Measurements from ENCODE around the gene EDDM13. TPM values are rescaled to one million over a fixed set of nuclear protein-coding genes. Genes with fewer than 3 reads are reported as not detected.

EDDM13 gene
- total RNA-seq, 1 donor from 2014 or later, result 1.3 TPM

DNA sequence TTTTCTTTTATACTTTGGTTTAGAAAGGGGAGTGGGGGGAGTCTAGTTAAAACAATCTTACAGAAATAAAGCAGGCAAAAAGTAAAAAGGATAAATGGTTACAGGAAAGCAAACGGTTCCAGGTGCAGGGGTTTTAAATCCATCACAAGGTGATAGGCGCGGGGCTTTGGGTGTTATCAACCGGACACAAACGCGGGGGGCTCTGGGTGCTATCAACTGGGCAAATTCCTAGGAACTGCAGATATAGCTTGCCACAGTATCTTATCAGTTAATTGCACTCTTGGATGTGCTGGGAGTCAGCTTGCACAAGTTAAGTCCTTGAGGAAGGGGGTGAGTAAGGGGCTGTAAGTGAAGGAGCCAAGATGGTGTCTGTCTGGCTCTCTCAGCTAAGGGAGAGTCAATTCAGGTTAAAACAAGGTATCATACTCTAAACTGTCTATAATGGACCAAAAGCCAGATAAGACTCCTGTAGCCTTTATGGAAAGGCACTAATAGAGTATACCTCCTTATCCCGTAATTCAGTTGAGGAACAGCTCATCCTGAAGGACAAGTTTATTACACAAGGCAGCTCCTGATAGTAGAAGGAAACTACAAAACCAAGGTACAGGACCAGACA lies 74.7 kb downstream of the EDDM13 start:
- Histone ChIP-seq H3K27ac (no peak overlapping the region), H3K9me3 (no peaks in the 10 kb centered on the region), H3K36me3 (no peaks in the 10 kb centered on the region), H3K4me1 (no peaks in the 10 kb centered on the region), H3K27me3 (ENCODE audit: low read depth) (no peaks in the 10 kb centered on the region), H3K4me3 (no peak overlapping the region)
- DNase-seq (no peak), ATAC-seq (no peak)
- no peak for TF ChIP-seq CTCF (IDR thresholded peaks at IDR 0.05)
- intact Hi-C loops (cut with DNase I), result no loop called here

DNA sequence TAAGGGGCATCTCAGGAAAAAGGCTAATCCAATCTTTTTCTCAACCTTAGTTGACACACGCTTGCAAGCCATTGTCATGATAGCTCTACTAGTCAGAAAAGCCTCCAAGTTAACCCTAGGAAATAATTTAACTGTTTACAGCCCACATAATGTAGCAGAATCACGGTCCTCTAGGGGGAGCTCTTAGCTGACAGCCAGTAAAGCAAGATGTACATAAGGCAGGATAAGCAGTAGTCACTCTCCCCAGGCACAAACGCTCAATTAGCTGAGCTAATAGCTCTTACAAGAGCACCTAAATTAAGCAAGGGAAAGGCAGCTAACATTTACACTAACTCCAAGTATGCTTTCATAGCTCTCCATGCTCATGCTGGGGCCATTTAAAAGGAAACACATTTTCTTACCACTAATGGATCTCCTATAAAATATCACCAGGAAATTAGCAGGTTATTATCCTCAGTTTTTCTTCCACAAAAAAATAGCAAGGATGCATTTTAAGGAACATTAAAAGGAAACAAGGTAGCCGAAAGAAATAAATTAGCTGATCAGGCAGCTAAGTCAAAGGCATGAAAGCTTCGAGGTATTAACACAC lies 75.8 kb downstream of the EDDM13 start:
- no peak overlapping the region for H3K4me3 ChIP-seq
- intact Hi-C loops (cut with DNase I), result no loop called here
- H3K27me3 ChIP-seq (ENCODE audit: low read depth), result no peaks in the 10 kb centered on the region
- H3K9me3 ChIP-seq, result no peaks in the 10 kb centered on the region
- H3K36me3 ChIP-seq, result no peaks in the 10 kb centered on the region
- ATAC-seq, result no peak
- H3K27ac ChIP-seq, result no peak overlapping the region
- TF ChIP-seq CTCF (IDR thresholded peaks at IDR 0.05), result peak; percentile 24
- H3K4me1 ChIP-seq, result no peaks in the 10 kb centered on the region
- no peak for DNase-seq

- H3K27me3 ChIP-seq (ENCODE audit: low read depth), result no peaks in the 10 kb centered on the region
- no peak overlapping the region for H3K27ac ChIP-seq
- H3K9me3 ChIP-seq, result no peaks in the 10 kb centered on the region
- ATAC-seq (peak in 1 of 2 donors; percentile 67), DNase-seq (no peak)
- no peaks in the 10 kb centered on the region for H3K4me1 ChIP-seq
- no peak overlapping the region for H3K4me3 ChIP-seq
- TF ChIP-seq CTCF (IDR thresholded peaks at IDR 0.05), result peak; percentile 87
- intact Hi-C loops (cut with DNase I), result no loop called here
- no peaks in the 10 kb centered on the region for H3K36me3 ChIP-seq
These were observed 78.0 kb downstream of the EDDM13 start for GRCh38 chr19:56350416-56351045.

DNA sequence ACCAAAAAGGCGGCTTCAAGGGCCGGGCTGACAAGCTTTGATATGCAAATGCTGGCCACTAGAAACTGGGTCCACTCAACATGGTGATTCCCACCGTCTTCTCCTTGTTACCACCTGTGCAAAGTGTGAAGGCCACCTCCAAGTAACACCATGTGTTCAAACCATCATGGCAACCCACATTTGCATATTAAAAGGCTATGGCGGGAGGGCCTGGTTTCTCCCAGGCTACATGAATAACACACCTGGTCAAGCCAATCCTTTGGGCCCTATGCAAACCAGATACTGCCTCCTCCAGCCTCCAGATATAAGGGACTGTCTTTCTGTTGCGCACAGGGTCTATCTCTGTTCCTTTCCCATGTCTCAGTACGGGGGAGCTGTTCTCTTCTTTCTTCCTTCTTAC lies 78.7 kb downstream of the EDDM13 start:
- intact Hi-C loops (cut with DNase I), result no loop called here
- Histone ChIP-seq H3K9me3 (no peaks in the 10 kb centered on the region), H3K4me3 (no peak overlapping the region), H3K36me3 (no peaks in the 10 kb centered on the region), H3K27ac (no peak overlapping the region), H3K4me1 (no peaks in the 10 kb centered on the region), H3K27me3 (ENCODE audit: low read depth) (no peaks in the 10 kb centered on the region)
- DNase-seq (no peak), ATAC-seq (no peak)
- TF ChIP-seq CTCF (IDR thresholded peaks at IDR 0.05), result no peak

- Histone ChIP-seq H3K27me3 (ENCODE audit: low read depth) (no peaks in the 10 kb centered on the region), H3K9me3 (peaks cover 11% of the 10 kb centered on the region), H3K27ac (no peak overlapping the region), H3K4me3 (no peak overlapping the region), H3K36me3 (no peaks in the 10 kb centered on the region), H3K4me1 (no peaks in the 10 kb centered on the region)
- ATAC-seq, result no peak
- no peak for DNase-seq
- intact Hi-C loops (cut with DNase I), result no loop called here
- TF ChIP-seq CTCF (IDR thresholded peaks at IDR 0.05), result no peak
These were observed 83.0 kb downstream of the EDDM13 start for GRCh38 chr19:56355517-56355916.

Data from lower lobe of right lung (tissue), 2 donors.